ENCODE data around the gene PGP.
A peak's percentile ranks its signal among the peaks of the same experiment; 100 is the strongest.
"Not testable (repeated sequence)": the region's sequence is repeated elsewhere in the genome, so short reads cannot be mapped to it uniquely, and the experiment has no call there.

The PGP gene

GRCh38 chr16:2214719-2214968, at the start of gene PGP:
PGP (minus strand) TSS chr16:2214840; CDS start chr16:2214777, 63 bp downstream.
- no peak for DNase-seq

GRCh38 chr16:2263026-2263425, 48.4 kb upstream of the PGP start:
- not testable (repeated sequence) for DNase-seq

- no peak for DNase-seq
Observed at GRCh38 chr16:2260250-2260649, 45.6 kb upstream of the PGP start.

- DNase-seq = not testable (repeated sequence)
Observed at GRCh38 chr16:2258530-2258929, 43.9 kb upstream of the PGP start.

GRCh38 chr16:2257726-2258125, 43.1 kb upstream of the PGP start:
- no peak for DNase-seq

- no peak for DNase-seq
Observed at GRCh38 chr16:2256531-2257140, 42.0 kb upstream of the PGP start.

- no peak for DNase-seq
Observed at GRCh38 chr16:2253293-2253692, 38.7 kb upstream of the PGP start.

- DNase-seq = no peak
Observed at GRCh38 chr16:2252806-2253148, 38.1 kb upstream of the PGP start.

- peak; percentile 91 for DNase-seq
Observed at GRCh38 chr16:2251296-2252111, 36.9 kb upstream of the PGP start, which contains the start of gene ECI1. ECI1 (minus strand) TSS chr16:2251587; CDS start chr16:2251566, 21 bp downstream.

GRCh38 chr16:2250652-2251295, 36.1 kb upstream of the PGP start:
- DNase-seq = no peak

GRCh38 chr16:2246301-2246885, 31.8 kb upstream of the PGP start:
- DNase-seq = no peak

GRCh38 chr16:2244926-2245795, 30.5 kb upstream of the PGP start:
- DNase-seq = no peak

GRCh38 chr16:2244301-2244700, 29.7 kb upstream of the PGP start:
- DNase-seq = no peak

GRCh38 chr16:2243781-2244180, 29.1 kb upstream of the PGP start:
- no peak for DNase-seq

- DNase-seq = no peak
Observed at GRCh38 chr16:2243031-2243528, 28.4 kb upstream of the PGP start.

GRCh38 chr16:2242598-2242997, 28.0 kb upstream of the PGP start:
- no peak for DNase-seq

GRCh38 chr16:2240331-2240730, 25.7 kb upstream of the PGP start:
- not testable (repeated sequence) for DNase-seq

- no peak for DNase-seq
Observed at GRCh38 chr16:2238838-2239675, 24.4 kb upstream of the PGP start.

- no peak for DNase-seq
Observed at GRCh38 chr16:2238150-2238837, 23.7 kb upstream of the PGP start.

- DNase-seq = no peak
Observed at GRCh38 chr16:2237493-2238149, 23.0 kb upstream of the PGP start.

GRCh38 chr16:2237102-2237482, 22.5 kb upstream of the PGP start:
- DNase-seq = no peak
